BLaER1 treated with 17β-estradiol and CSF1 and Interleukin-3, amounts not matched to agents 10 nM and 100 nM (cell line): ENCODE data around the gene CSNK1G1.
"Not testable (repeated sequence)": the region's sequence is repeated elsewhere in the genome, so short reads cannot be mapped to it uniquely, and the experiment has no call there.

ENCODE experiments used
- H3K27ac ChIP-seq, 11 experiments: shearing (Covaris generic); formaldehyde crosslinking; 2 replicates each; pipeline ENCODE4 v1.8.1; 2022
- H3K27me3 ChIP-seq, 11 experiments: shearing (Covaris generic); formaldehyde crosslinking; 2 replicates each; pipeline ENCODE4 v1.8.1; 2022
- H3K36me3 ChIP-seq, 11 experiments: shearing (Covaris generic); formaldehyde crosslinking; 2 replicates each; pipeline ENCODE4 v1.8.1; 2022
- H3K4me1 ChIP-seq, 10 experiments: shearing (Covaris generic); formaldehyde crosslinking; 2 replicates each; pipeline ENCODE4 v1.8.1; 2022
- H3K4me2 ChIP-seq, 11 experiments: shearing (Covaris generic); formaldehyde crosslinking; 2 replicates each; pipeline ENCODE4 v1.8.1; 2022
- H3K4me3 ChIP-seq, 10 experiments: shearing (Covaris generic); formaldehyde crosslinking; 2 replicates each; pipeline ENCODE4 v1.8.1; 2022
- H3K9ac ChIP-seq, 11 experiments: shearing (Covaris generic); formaldehyde crosslinking; 2 replicates each; pipeline ENCODE4 v1.8.1; 2022
- H3K9me3 ChIP-seq, 11 experiments: shearing (Covaris generic); formaldehyde crosslinking; replicated peaks in 1 of 11; 2 replicates each; pipeline ENCODE4 v1.8.1; 2022
- H4K20me1 ChIP-seq, 11 experiments: shearing (Covaris generic); formaldehyde crosslinking; 2 replicates each; pipeline ENCODE4 v1.8.1; 2022
- Cebpa-rat ChIP-seq, 11 experiments: shearing (Covaris generic); IDR thresholded peaks; 2 replicates each; pipeline ENCODE4 v1.8.1; 2022

Gene CSNK1G1

GRCh38 chr15:64383760-64384159 lies 27.8 kb upstream of the CSNK1G1 start:
- H3K27ac ChIP-seq, result no peak overlapping the region
- H3K36me3 ChIP-seq, result peaks cover 0 to 15% (median 4%) of the 10 kb centered on the region in 11 experiments; a peak in 9 of 22 replicates
- no peaks in the 10 kb centered on the region; a peak in 1 of 22 replicates for H3K27me3 ChIP-seq
- H3K4me2 ChIP-seq, result no peak overlapping the region
- peaks cover 0 to under 1% (median 0%) of the 10 kb centered on the region in 11 experiments; a peak in 3 of 22 replicates for H4K20me1 ChIP-seq
- no peak overlapping the region for H3K4me3 ChIP-seq
- no peak overlapping the region for H3K9ac ChIP-seq
- no peak for TF ChIP-seq Cebpa-rat (IDR thresholded peaks at IDR 0.05)
- peaks cover 0 to 8% (median 0%) of the 10 kb centered on the region in 11 experiments; a peak in 2 of 22 replicates for H3K9me3 ChIP-seq
- H3K4me1 ChIP-seq, result peaks cover 25 to 46% (median 42%) of the 10 kb centered on the region in 10 experiments

GRCh38 chr15:64381000-64381751 lies 25.2 kb upstream of the CSNK1G1 start, which contains the start of gene PCLAF:
TSS of gene PCLAF (minus strand) at chr15:64381441. CDS start at chr15:64381371, 70 bp downstream.
- TF ChIP-seq Cebpa-rat (IDR thresholded peaks at IDR 0.05), result no peak
- H3K27ac ChIP-seq, result peak within 1 kb of the TSS in 9 of 11 experiments; percentile 56 to 86 (median 82); a peak in 18 of 22 replicates

GRCh38 chr15:64380130-64380870 lies 24.3 kb upstream of the CSNK1G1 start:
- H4K20me1 ChIP-seq, result peaks cover 0 to 15% (median 0%) of the 10 kb centered on the region in 11 experiments; a peak in 5 of 22 replicates
- H3K36me3 ChIP-seq, result peaks cover 0 to 47% (median 31%) of the 10 kb centered on the region in 11 experiments; a peak in 18 of 22 replicates
- H3K4me2 ChIP-seq, result peak overlapping the region; percentile 84 to 99 (median 96)
- peak overlapping the region; percentile 67 to 85 (median 76) for H3K4me3 ChIP-seq
- not testable (repeated sequence) for H3K9me3 ChIP-seq, H3K27me3 ChIP-seq
- peak overlapping the region; percentile 70 to 91 (median 87); a peak in 21 of 22 replicates for H3K9ac ChIP-seq
- H3K4me1 ChIP-seq, result peaks cover 13 to 42% (median 36%) of the 10 kb centered on the region in 10 experiments; a peak in 19 of 20 replicates
- H3K27ac ChIP-seq, result peak overlapping the region in 9 of 11 experiments; percentile 56 to 86 (median 82); a peak in 17 of 22 replicates

More at GRCh38 chr15:64381000-64381751, 25.2 kb upstream of the CSNK1G1 start, which contains the start of gene PCLAF:
- Histone ChIP-seq H3K4me1 (peaks cover 13 to 42% (median 36%) of the 10 kb centered on the region in 10 experiments; a peak in 19 of 20 replicates), H4K20me1 (peaks cover 0 to 15% (median 0%) of the 10 kb centered on the region in 11 experiments; a peak in 3 of 22 replicates), H3K4me3 (peak within 1 kb of the TSS; percentile 67 to 85 (median 76)), H3K4me2 (peak within 1 kb of the TSS; percentile 84 to 99 (median 96)), H3K9me3 (no peaks in the 10 kb centered on the region), H3K27me3 (no peaks in the 10 kb centered on the region), H3K36me3 (peaks cover 0 to 38% (median 23%) of the 10 kb centered on the region in 11 experiments; a peak in 18 of 22 replicates), H3K9ac (peak within 1 kb of the TSS; percentile 70 to 91 (median 87))

- Histone ChIP-seq H3K36me3 (peaks cover 0 to 56% (median 41%) of the 10 kb centered on the region in 11 experiments; a peak in 18 of 22 replicates), H3K4me2 (peak overlapping the region in 10 of 11 experiments; percentile 84 to 99 (median 95); a peak in 20 of 22 replicates), H3K27me3 (no peaks in the 10 kb centered on the region), H3K9me3 (no peaks in the 10 kb centered on the region), H3K27ac (no peak overlapping the region; a peak in 2 of 22 replicates), H4K20me1 (peaks cover 0 to 15% (median 0%) of the 10 kb centered on the region in 11 experiments; a peak in 6 of 22 replicates), H3K4me1 (peaks cover 13 to 42% (median 36%) of the 10 kb centered on the region in 10 experiments; a peak in 19 of 20 replicates), H3K9ac (peak overlapping the region in 9 of 11 experiments; percentile 72 to 91 (median 88); a peak in 15 of 22 replicates), H3K4me3 (peak overlapping the region in 8 of 10 experiments; percentile 70 to 85 (median 77); a peak in 16 of 20 replicates)
- TF ChIP-seq Cebpa-rat (IDR thresholded peaks at IDR 0.05), result no peak
Observed at GRCh38 chr15:64379216-64379960, 23.4 kb upstream of the CSNK1G1 start.

GRCh38 chr15:64373360-64373759 lies 17.4 kb upstream of the CSNK1G1 start:
- no peak overlapping the region for H3K9ac ChIP-seq
- H3K27ac ChIP-seq, result no peak overlapping the region
- no peaks in the 10 kb centered on the region for H3K9me3 ChIP-seq
- no peak overlapping the region for H3K4me2 ChIP-seq
- no peak for TF ChIP-seq Cebpa-rat (IDR thresholded peaks at IDR 0.05)
- H3K36me3 ChIP-seq, result peaks cover 0 to 97% (median 71%) of the 10 kb centered on the region in 11 experiments; a peak in 18 of 22 replicates
- peaks cover 0 to 8% (median 3%) of the 10 kb centered on the region in 10 experiments; a peak in 10 of 20 replicates for H3K4me1 ChIP-seq
- H3K4me3 ChIP-seq, result no peak overlapping the region
- H3K27me3 ChIP-seq, result no peaks in the 10 kb centered on the region
- H4K20me1 ChIP-seq, result peaks cover 0 to 21% (median 4%) of the 10 kb centered on the region in 11 experiments; a peak in 7 of 22 replicates

GRCh38 chr15:64371383-64371782 lies 15.4 kb upstream of the CSNK1G1 start:
- Histone ChIP-seq H3K36me3 (peaks cover 0 to 100% (median 68%) of the 10 kb centered on the region in 11 experiments; a peak in 18 of 22 replicates), H3K4me1 (peaks cover 0 to 11% (median 2%) of the 10 kb centered on the region in 10 experiments; a peak in 6 of 20 replicates), H4K20me1 (peaks cover 0 to 21% (median 4%) of the 10 kb centered on the region in 11 experiments; a peak in 7 of 22 replicates)
- not testable (repeated sequence) for H3K27ac ChIP-seq, H3K27me3 ChIP-seq, H3K4me3 ChIP-seq, H3K9me3 ChIP-seq, H3K9ac ChIP-seq, H3K4me2 ChIP-seq

- Histone ChIP-seq H3K27ac (no peak overlapping the region), H3K4me2 (no peak overlapping the region), H4K20me1 (peaks cover 0 to 17% (median 4%) of the 10 kb centered on the region in 11 experiments; a peak in 7 of 22 replicates), H3K9ac (no peak overlapping the region), H3K9me3 (no peaks in the 10 kb centered on the region), H3K27me3 (no peaks in the 10 kb centered on the region), H3K4me3 (no peak overlapping the region), H3K4me1 (peaks cover 0 to 11% (median 2%) of the 10 kb centered on the region in 10 experiments; a peak in 6 of 20 replicates), H3K36me3 (peaks cover 0 to 100% (median 55%) of the 10 kb centered on the region in 11 experiments; a peak in 17 of 22 replicates)
- TF ChIP-seq Cebpa-rat (IDR thresholded peaks at IDR 0.05), result no peak
Observed at GRCh38 chr15:64369078-64369607, 13.2 kb upstream of the CSNK1G1 start.
